ENCODE data around the gene CBFA2T2. TPM values are rescaled to one million over a fixed set of nuclear protein-coding genes. Genes with fewer than 3 reads are reported as not detected.
"Not testable (repeated sequence)": the region's sequence is repeated elsewhere in the genome, so short reads cannot be mapped to it uniquely, and the experiment has no call there.

Gene CBFA2T2
- total RNA-seq, 2 donors from 2014 or later: 9.8 to 10.4 TPM

- no peak overlapping the region for H3K4me3 ChIP-seq
- no peaks in the 10 kb centered on the region for H3K27me3 ChIP-seq
- H3K27ac ChIP-seq: no peak overlapping the region
- H3K9me3 ChIP-seq: no peaks in the 10 kb centered on the region
- H3K36me3 ChIP-seq: no peaks in the 10 kb centered on the region
- no peak for DNase-seq (ENCODE audit: low spot score)
- no peak for TF ChIP-seq CTCF (IDR thresholded peaks at IDR 0.05)
- H3K4me1 ChIP-seq: peaks cover 0 to 25% of the 10 kb centered on the region in 2 donors
Measured at GRCh38 chr20:33488201-33488600, 1.7 kb upstream of the CBFA2T2 start.

DNA sequence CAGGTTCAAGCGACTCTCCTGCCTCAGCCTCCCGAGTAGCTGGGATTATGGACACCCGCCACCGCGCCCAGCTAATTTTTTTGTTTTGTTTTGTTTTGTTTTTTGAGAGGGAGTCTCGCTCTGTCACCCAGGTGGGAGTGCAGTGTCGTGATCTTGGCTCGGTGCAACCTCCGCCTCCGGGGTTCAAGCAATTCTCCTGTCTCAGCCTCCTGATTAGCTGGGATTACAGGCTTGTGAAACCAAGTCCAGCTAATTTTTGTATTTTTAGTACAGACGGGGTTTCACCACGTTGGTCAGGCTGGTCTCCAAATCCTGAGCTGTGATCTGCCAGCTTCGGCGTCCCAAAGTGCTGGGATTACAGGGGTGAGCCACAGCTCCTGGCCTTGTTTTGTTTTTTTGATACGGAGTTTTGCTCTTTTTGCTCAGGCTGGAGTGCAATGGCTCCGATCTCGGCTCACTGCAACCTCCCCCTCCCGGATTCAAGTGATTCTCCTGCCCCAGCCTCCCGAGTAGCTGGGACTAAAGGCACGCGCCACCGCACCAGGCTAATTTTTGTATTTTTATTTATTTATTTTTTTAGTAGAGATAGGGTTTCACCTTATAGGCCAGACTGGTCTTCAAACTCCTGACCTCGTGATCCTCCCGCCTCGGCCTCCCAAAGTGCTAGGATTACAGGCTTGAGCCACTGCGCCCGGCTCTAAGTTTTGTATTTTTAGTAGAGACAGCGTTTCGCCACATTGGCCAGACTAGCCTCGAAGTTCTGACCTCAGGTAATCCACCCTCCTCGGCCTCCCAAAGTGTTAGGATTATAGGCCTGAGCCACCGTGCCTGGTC is 1.0 kb upstream of the CBFA2T2 start:
- Histone ChIP-seq H3K4me3 (peak overlapping the region; percentile 44 to 78), H3K4me1 (peaks cover 0 to 25% of the 10 kb centered on the region in 2 donors), H3K27ac (peak overlapping the region; percentile 89 to 92)
- H3K27me3 ChIP-seq; DNase-seq (ENCODE audit: low spot score); H3K36me3 ChIP-seq; H3K9me3 ChIP-seq: not testable (repeated sequence)

DNA sequence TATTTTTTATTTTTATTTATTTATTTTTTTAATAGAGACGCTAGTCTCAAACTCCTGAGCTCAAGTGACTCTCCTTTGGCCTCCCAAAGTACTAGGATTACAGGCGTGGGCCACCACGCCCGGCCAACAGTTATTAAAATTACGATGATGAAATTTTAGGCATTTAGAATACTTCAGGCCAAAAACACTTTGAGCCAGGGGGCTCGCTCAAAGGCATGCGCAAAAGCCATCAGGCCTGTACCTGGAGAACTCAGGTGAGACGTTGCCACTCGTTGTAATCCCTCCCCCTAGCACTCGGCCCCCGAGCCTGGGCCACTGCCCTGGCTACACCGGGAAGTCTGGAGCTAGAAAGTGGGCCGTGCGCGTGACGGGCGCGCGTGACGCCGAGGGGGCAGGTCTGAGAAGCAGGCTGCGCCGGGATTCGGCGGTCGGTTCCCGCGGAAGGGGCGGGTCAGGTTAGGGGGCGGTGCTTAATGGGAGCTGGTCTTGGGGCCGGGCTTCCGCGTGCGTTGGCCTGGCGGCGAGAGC is 337 bp upstream of the CBFA2T2 start:
- Histone ChIP-seq H3K9me3 (no peaks in the 10 kb centered on the region), H3K4me3 (peak overlapping the region; percentile 44 to 78), H3K4me1 (peaks cover 0 to 25% of the 10 kb centered on the region in 2 donors), H3K27me3 (no peaks in the 10 kb centered on the region), H3K36me3 (no peaks in the 10 kb centered on the region), H3K27ac (peak overlapping the region; percentile 89 to 92)
- no peak for TF ChIP-seq CTCF (IDR thresholded peaks at IDR 0.05)
- DNase-seq (ENCODE audit: low spot score): peak; percentile 98

- no peaks in the 10 kb centered on the region for H3K36me3 ChIP-seq
- TF ChIP-seq CTCF (IDR thresholded peaks at IDR 0.05): no peak
- peak overlapping the region; percentile 64 to 78 for H3K4me3 ChIP-seq
- H3K27ac ChIP-seq: peak overlapping the region; percentile 93 to 95
- peaks cover 0 to 25% of the 10 kb centered on the region in 2 donors for H3K4me1 ChIP-seq
- H3K27me3 ChIP-seq: no peaks in the 10 kb centered on the region
- no peaks in the 10 kb centered on the region for H3K9me3 ChIP-seq
- no peak for DNase-seq (ENCODE audit: low spot score)
Measured at GRCh38 chr20:33490934-33491656, 1.2 kb downstream of the CBFA2T2 start.

GRCh38 chr20:33493076-33493766 is 3.3 kb downstream of the CBFA2T2 start:
- Histone ChIP-seq H3K4me1 (peaks cover 0 to 25% of the 10 kb centered on the region in 2 donors), H3K27me3 (no peaks in the 10 kb centered on the region), H3K4me3 (no peak overlapping the region), H3K36me3 (no peaks in the 10 kb centered on the region), H3K9me3 (no peaks in the 10 kb centered on the region), H3K27ac (no peak overlapping the region)
- TF ChIP-seq CTCF (IDR thresholded peaks at IDR 0.05): no peak
- no peak for DNase-seq (ENCODE audit: low spot score)

DNA sequence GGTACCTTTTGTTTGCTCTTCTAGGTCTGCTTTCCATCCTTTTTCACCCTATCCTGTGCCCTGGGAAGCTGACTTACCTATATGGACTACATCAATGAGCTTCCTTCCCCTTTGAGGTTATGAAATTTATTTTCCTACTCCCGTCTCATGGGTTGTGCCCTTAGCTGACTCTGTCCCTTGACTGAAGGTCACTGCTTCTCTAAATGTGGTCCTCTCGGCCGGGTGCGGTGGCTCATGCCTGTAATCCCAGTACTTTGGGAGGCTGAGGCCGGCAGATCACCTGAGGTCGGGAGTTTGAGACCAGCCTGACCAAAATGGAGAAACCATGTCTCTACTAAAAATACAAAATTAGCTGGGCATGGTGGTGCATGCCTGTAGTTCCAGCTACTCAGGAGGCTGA is 6.9 kb downstream of the CBFA2T2 start:
- peaks cover 0 to 21% of the 10 kb centered on the region in 2 donors for H3K4me1 ChIP-seq
- H3K9me3 ChIP-seq; H3K36me3 ChIP-seq; DNase-seq (ENCODE audit: low spot score); H3K27me3 ChIP-seq; H3K27ac ChIP-seq; H3K4me3 ChIP-seq: not testable (repeated sequence)

All from right atrium auricular region (tissue), 2 donors.